GM23248 (cell line): ENCODE results near the gene TBK1. TPM values are rescaled to one million over a fixed set of nuclear protein-coding genes. Genes with fewer than 3 reads are reported as not detected.

Source experiments
- DNase-seq: peaks from one replicate; pipeline ENCODE4 v3.0.0-alpha.2; 2015
- H2AFZ ChIP-seq: fragments of 200-600 bp; sonication (generic); 2 replicates; pipeline ENCODE4 v1.6.1; 2016; ENCODE audit warnings: antibody characterized with exemption
- H3F3A ChIP-seq: fragments of 200-600 bp; sonication (generic); 2 replicates; pipeline ENCODE4 v1.6.1; 2016; ENCODE audit warnings: mild to moderate bottlenecking, antibody characterized with exemption, mixed run types; ENCODE audit not compliant: insufficient read depth
- H3K27ac ChIP-seq: fragments of 200-600 bp; sonication (generic); 2 replicates; pipeline ENCODE4 v1.5.1; 2016; ENCODE audit warnings: mild to moderate bottlenecking
- H3K27me3 ChIP-seq: fragments of 200-600 bp; sonication (generic); replicated peaks from 2 replicates; pipeline ENCODE4 v1.6.1; 2016; ENCODE audit warnings: mild to moderate bottlenecking; ENCODE audit not compliant: insufficient read depth
- H3K36me3 ChIP-seq: fragments of 200-600 bp; sonication (generic); 2 replicates; pipeline ENCODE4 v1.6.1; 2016; ENCODE audit warnings: low read depth, mild to moderate bottlenecking
- H3K4me1 ChIP-seq: fragments of 200-600 bp; sonication (generic); 2 replicates; pipeline ENCODE4 v1.6.1; 2016; ENCODE audit warnings: mild to moderate bottlenecking; ENCODE audit not compliant: insufficient read depth
- H3K4me2 ChIP-seq: fragments of 200-600 bp; sonication (generic); one replicate; pipeline ENCODE4 v1.6.1; 2016; ENCODE audit warnings: mild to moderate bottlenecking; ENCODE audit not compliant: unreplicated experiment
- H3K4me3 ChIP-seq: fragments of 200-600 bp; sonication (generic); 2 replicates; pipeline ENCODE4 v1.5.1; 2016; ENCODE audit warnings: mild to moderate bottlenecking
- H3K79me2 ChIP-seq: fragments of 200-600 bp; sonication (generic); 2 replicates; pipeline ENCODE4 v1.6.1; 2016; ENCODE audit warnings: mild to moderate bottlenecking; ENCODE audit not compliant: insufficient read depth
- H3K9ac ChIP-seq: fragments of 200-600 bp; sonication (generic); 2 replicates; pipeline ENCODE4 v1.6.1; 2016; ENCODE audit warnings: mild to moderate bottlenecking
- H3K9me2 ChIP-seq: fragments of 200-600 bp; sonication (generic); 2 replicates; pipeline ENCODE4 v1.6.1; 2016; ENCODE audit warnings: mixed run types, mild to moderate bottlenecking, moderate library complexity; ENCODE audit not compliant: insufficient read depth
- H3K9me3 ChIP-seq: fragments of 200-600 bp; sonication (generic); one replicate; pipeline ENCODE4 v1.6.1; 2017; ENCODE audit warnings: low read depth
- H4K20me1 ChIP-seq: fragments of 200-600 bp; sonication (generic); 2 replicates; pipeline ENCODE4 v1.6.0; 2016; ENCODE audit not compliant: insufficient read depth
- EZH2 ChIP-seq: fragments of 200-600 bp; sonication (generic); IDR thresholded peaks from 2 replicates; pipeline ENCODE4 v1.6.1; 2018; ENCODE audit warnings: antibody characterized with exemption, mild to moderate bottlenecking; ENCODE audit not compliant: insufficient read depth, poor library complexity, severe bottlenecking
- EZH2phosphoT487 ChIP-seq: fragments of 200-600 bp; sonication (generic); IDR thresholded peaks from 2 replicates; pipeline ENCODE4 v1.6.1; 2018; ENCODE audit warnings: antibody characterized with exemption, moderate library complexity, mild to moderate bottlenecking, low read depth; ENCODE audit not compliant: insufficient read depth
- WGBS, 2 experiments: methylation state at CpG; one replicate each; pipeline ENCODE4 v1.1.6; 2015 to 2017; ENCODE audit warnings: low lambda C conversion rate in 2 of 2, low coverage in 1 of 2; ENCODE audit errors: missing lambda C conversion rate in 2 of 2; 5-methylcytosine and 5-hydroxymethylcytosine counted together
- in situ Hi-C: fragments of 300-500 bp; cut with MboI; formaldehyde crosslinking; loops from 2 replicates; pipeline ENCODE4 v1.15.0; 2020
- polyA plus RNA-seq: library from polyadenylated mRNA; unstranded; fragments of >200 nt; fragmentation: Nextera tagmentation; extraction: Ambion mirVana; gene quantifications from 2 replicates; pipeline ENCODE4 v1.2.1, GENCODE V29; 2016
- total RNA-seq: library from RNA; depleted of rRNA; stranded (reverse); fragments of >200 nt; shearing (Covaris generic); gene quantifications from 2 replicates; pipeline ENCODE4 v1.2.3, GENCODE V29; 2014

Gene TBK1
- total and polyA plus RNA-seq, 2 experiments from 2014 or later, result 25.2 to 29.4 TPM

DNA sequence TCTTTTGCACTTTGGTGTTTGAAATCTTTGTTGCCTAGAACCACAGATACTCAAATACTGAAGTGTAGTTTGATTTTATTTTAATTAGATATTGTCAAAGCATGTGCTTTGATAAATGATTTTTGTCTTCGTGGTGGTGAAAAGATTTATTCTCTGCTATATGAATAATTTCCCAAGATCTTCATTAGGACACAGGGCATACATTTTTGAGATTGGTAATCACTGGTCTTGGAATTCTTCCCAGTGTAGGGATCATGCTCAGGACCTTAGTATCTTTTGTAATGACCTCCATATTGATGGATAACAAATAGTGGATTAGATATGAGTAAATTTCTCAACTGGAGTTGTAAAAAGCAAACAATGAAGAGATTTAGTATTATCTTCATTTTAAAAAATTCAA, 28.2 kb downstream of the TBK1 start:
- H2AFZ ChIP-seq, result no peak overlapping the region

DNA sequence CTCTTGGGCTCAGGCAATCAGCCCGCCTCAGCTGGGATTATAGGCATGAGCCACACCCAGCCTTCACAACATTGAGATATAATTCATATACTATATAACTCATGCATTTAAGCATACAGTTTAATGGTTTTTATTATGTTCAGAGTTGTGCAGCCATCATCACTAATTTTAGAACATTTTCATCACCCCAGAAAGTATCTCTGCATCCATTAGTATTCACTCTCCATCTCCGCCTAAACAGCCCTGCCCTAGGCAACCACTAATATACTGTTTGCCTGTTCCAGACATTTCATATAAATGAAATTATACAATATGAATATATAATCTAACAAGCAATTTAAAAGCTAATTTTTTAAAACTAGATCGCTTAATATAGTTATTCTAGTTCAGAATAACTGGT, 34.7 kb downstream of the TBK1 start:
- Histone ChIP-seq H4K20me1 (no peaks in the 10 kb centered on the region), H2AFZ (no peak overlapping the region), H3K27me3 (no peaks in the 10 kb centered on the region), H3K4me2 (no peak overlapping the region), H3K27ac (no peak overlapping the region), H3K79me2 (no peaks in the 10 kb centered on the region), H3K4me1 (no peaks in the 10 kb centered on the region), H3K4me3 (no peak overlapping the region), H3K36me3 (peaks cover 74% of the 10 kb centered on the region), H3K9me2 (no peaks in the 10 kb centered on the region), H3F3A (no peaks in the 10 kb centered on the region), H3K9ac (no peak overlapping the region), H3K9me3 (no peaks in the 10 kb centered on the region)
- no peak for DNase-seq
- TF ChIP-seq EZH2, result no peak
- no peak for TF ChIP-seq EZH2phosphoT487
- in situ Hi-C loops, result no loop called here
- 97 to 99% methylated on average over 3 of the region's 3 CpGs for WGBS, 2 experiments

More for the DNA sequence above, 28.2 kb downstream of the TBK1 start:
- no peaks in the 10 kb centered on the region for H3K9me3 ChIP-seq
- in situ Hi-C loops, result no loop called here
- no peak overlapping the region for H3K9ac ChIP-seq
- H3K27ac ChIP-seq, result no peak overlapping the region
- peak; percentile 55 for DNase-seq
- H3K4me1 ChIP-seq, result peaks cover 25% of the 10 kb centered on the region
- H4K20me1 ChIP-seq, result no peaks in the 10 kb centered on the region
- H3K4me3 ChIP-seq, result no peak overlapping the region
- H3K27me3 ChIP-seq, result no peaks in the 10 kb centered on the region
- H3F3A ChIP-seq, result peaks cover 24% of the 10 kb centered on the region
- peaks cover 54% of the 10 kb centered on the region for H3K79me2 ChIP-seq
- H3K9me2 ChIP-seq, result no peaks in the 10 kb centered on the region
- peaks cover 53% of the 10 kb centered on the region for H3K36me3 ChIP-seq
- WGBS, 2 experiments, result 75 to 77% methylated on average over 1 of the region's 1 CpG
- peak overlapping the region; percentile 3 for H3K4me2 ChIP-seq
- TF ChIP-seq EZH2 (no peak), EZH2phosphoT487 (no peak)

DNA sequence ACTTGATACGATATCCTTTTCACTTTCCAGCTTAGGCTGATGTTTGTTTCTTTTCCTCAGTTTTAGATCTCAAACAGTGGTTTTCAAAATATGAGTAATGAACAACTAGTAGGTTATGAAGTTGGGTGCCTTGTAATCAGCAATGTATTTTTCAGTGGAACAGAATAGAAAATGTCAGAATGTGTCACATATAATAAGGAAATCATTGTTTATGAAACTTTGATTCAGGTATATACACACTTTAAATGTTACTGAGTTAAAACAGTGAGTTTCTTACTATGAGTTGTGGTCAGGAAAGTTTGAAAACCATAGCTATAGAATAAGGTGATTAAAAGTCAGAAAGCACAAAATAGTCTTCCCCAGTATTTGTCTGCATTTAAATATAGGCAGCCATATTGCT, 39.8 kb downstream of the TBK1 start:
- no peak overlapping the region for H3K9ac ChIP-seq
- no peaks in the 10 kb centered on the region for H3F3A ChIP-seq
- no peaks in the 10 kb centered on the region for H3K9me2 ChIP-seq
- H3K9me3 ChIP-seq, result no peaks in the 10 kb centered on the region
- in situ Hi-C loops, result no loop called here
- H3K27ac ChIP-seq, result no peak overlapping the region
- no peak for DNase-seq
- H3K4me1 ChIP-seq, result no peaks in the 10 kb centered on the region
- no peaks in the 10 kb centered on the region for H3K27me3 ChIP-seq
- no peak overlapping the region for H2AFZ ChIP-seq
- H3K4me2 ChIP-seq, result no peak overlapping the region
- WGBS, 2 experiments, result 100% methylated on average over 1 of the region's 1 CpG
- TF ChIP-seq EZH2 (no peak), EZH2phosphoT487 (no peak)
- H3K36me3 ChIP-seq, result peaks cover 79% of the 10 kb centered on the region
- no peaks in the 10 kb centered on the region for H3K79me2 ChIP-seq
- H3K4me3 ChIP-seq, result no peak overlapping the region
- no peaks in the 10 kb centered on the region for H4K20me1 ChIP-seq

DNA sequence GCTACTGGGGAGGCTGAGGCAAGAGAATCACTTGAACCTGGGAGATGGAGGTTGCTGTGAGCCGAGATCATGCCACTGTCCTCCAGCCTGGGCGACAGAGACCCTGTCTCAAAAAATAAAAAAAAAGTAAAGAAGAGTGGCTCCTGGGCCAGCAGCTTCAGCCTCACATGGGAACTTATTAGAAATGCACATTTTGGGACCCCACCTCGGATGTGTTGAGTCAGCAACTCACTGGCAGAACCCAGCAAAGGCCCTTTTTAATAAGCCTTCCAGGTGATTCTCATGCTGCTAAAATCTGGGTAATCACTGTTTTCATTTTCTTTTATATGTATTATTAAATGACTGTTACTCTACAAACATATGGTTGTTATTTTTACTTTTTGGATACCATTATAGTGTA, 41.6 kb downstream of the TBK1 start:
- 0 out of 2 replicates have a peak, but pooled peaks cover 7% of the 10 kb centered on the region for H3K4me1 ChIP-seq
- TF ChIP-seq EZH2, result no peak
- TF ChIP-seq EZH2phosphoT487, result no peak
- no peak overlapping the region for H3K4me2 ChIP-seq
- in situ Hi-C loops, result no loop called here
- H3K9ac ChIP-seq, result no peak overlapping the region
- no peaks in the 10 kb centered on the region for H3F3A ChIP-seq
- H4K20me1 ChIP-seq, result no peaks in the 10 kb centered on the region
- no peaks in the 10 kb centered on the region for H3K9me3 ChIP-seq
- no peaks in the 10 kb centered on the region for H3K9me2 ChIP-seq
- 97 to 98% methylated on average over 3 of the region's 3 CpGs for WGBS, 2 experiments
- no peaks in the 10 kb centered on the region for H3K27me3 ChIP-seq
- H3K36me3 ChIP-seq, result peaks cover 82% of the 10 kb centered on the region
- no peaks in the 10 kb centered on the region for H3K79me2 ChIP-seq
- no peak overlapping the region for H3K27ac ChIP-seq
- no peak overlapping the region for H2AFZ ChIP-seq
- no peak for DNase-seq
- no peak overlapping the region for H3K4me3 ChIP-seq

DNA sequence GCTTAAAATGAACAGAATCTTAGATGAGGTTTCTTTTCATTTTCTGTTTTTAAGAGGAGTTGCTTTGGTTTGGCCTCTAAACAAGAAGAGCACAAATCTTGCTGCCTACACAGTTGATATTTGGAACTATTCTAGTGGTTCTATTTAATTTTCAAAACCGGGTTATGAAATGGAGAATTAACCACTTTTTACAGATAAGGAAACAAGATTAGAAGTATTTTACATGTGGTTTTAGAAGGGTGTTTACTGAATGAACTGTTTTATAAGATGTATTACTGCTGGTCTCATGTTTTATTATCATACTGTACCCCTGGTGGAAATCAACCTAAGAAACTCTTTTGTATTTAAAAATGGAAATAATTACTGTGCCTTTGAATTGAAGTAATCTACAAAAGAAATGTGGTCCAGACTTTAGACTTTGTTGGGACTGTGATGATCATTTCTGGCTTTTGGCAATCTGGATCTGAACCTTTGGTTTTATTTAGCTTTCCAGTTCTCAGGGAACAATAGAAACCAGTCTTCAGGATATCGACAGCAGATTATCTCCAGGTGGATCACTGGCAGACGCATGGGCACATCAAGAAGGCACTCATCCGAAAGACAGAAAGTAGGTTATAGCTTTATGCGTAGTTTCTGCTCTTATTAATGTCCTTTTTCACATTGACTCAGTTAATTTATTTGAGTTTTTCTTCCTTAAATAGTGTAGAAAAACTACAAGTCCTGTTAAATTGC, 43.2 kb downstream of the TBK1 start:
- Histone ChIP-seq H3K9me3 (no peaks in the 10 kb centered on the region), H3K4me1 (0 out of 2 replicates have a peak, but pooled peaks cover 7% of the 10 kb centered on the region), H3K79me2 (no peaks in the 10 kb centered on the region), H3K27ac (no peak overlapping the region), H3K4me3 (no peak overlapping the region), H3K36me3 (peaks cover 78% of the 10 kb centered on the region), H3F3A (0 out of 2 replicates have a peak, but pooled peaks cover 1% of the 10 kb centered on the region), H4K20me1 (no peaks in the 10 kb centered on the region), H3K4me2 (no peak overlapping the region), H2AFZ (no peak overlapping the region), H3K9me2 (no peaks in the 10 kb centered on the region), H3K9ac (no peak overlapping the region), H3K27me3 (no peaks in the 10 kb centered on the region)
- in situ Hi-C loops, result no loop called here
- DNase-seq, result no peak
- TF ChIP-seq EZH2phosphoT487, result no peak
- TF ChIP-seq EZH2, result no peak
- WGBS, 2 experiments, result 61 to 69% methylated on average over 5 of the region's 5 CpGs
